ENCODE results near the gene MICU1. TPM values are rescaled to one million over a fixed set of nuclear protein-coding genes. Genes with fewer than 3 reads are reported as not detected.

MICU1 gene
- polyA plus RNA-seq, 1 donor (not counting 4 experiments of a cell fraction or from before 2014, with no cell fraction given), result 19.4 TPM

DNA sequence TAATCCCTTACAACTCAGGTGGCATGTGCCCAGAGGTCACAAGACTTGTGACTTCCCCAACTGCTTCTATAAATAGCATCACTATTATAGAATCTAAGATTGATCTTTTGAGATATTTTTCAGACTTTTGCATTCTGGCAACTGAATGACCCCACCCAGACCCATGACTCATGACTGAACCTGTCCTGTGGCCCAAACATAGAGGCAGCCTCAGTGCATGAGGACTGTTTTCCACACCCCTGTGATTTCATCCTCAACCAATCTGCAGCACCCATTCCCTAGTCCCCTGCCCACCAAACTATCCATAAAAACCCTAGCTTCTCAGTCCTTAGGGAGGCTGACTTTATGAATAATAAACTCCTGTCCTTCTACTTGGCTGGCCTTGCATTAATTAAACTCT lies 84.5 kb downstream of the MICU1 start:
- dilution Hi-C loops (cut with MboI; ENCODE audit: extremely low pct_ligation_motif_present, low sequenced_read_pairs), result no loop called here
- H3K9ac ChIP-seq (ENCODE audit: control insufficient read depth, extremely low read depth, insufficient read depth, low read length), result no peak overlapping the region
- peaks cover 0 to 5% of the 10 kb centered on the region in 2 experiments for H3K36me3 ChIP-seq (ENCODE audit: control insufficient read depth in 2 of 2, extremely low read depth in 1 of 2, insufficient read depth in 2 of 2, low read length in 2 of 2)
- no peaks in the 10 kb centered on the region for H3K4me1 ChIP-seq (ENCODE audit: control insufficient read depth, extremely low read depth, insufficient read depth, low read length)
- TF ChIP-seq, protein P1, sequence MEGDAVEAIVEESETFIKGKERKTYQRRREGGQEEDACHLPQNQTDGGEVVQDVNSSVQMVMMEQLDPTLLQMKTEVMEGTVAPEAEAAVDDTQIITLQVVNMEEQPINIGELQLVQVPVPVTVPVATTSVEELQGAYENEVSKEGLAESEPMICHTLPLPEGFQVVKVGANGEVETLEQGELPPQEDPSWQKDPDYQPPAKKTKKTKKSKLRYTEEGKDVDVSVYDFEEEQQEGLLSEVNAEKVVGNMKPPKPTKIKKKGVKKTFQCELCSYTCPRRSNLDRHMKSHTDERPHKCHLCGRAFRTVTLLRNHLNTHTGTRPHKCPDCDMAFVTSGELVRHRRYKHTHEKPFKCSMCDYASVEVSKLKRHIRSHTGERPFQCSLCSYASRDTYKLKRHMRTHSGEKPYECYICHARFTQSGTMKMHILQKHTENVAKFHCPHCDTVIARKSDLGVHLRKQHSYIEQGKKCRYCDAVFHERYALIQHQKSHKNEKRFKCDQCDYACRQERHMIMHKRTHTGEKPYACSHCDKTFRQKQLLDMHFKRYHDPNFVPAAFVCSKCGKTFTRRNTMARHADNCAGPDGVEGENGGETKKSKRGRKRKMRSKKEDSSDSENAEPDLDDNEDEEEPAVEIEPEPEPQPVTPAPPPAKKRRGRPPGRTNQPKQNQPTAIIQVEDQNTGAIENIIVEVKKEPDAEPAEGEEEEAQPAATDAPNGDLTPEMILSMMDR (optimal IDR thresholded peaks at IDR 0.05 in 1 of 3, IDR thresholded peaks at IDR 0.05 in 1 of 3, conservative IDR thresholded peaks at IDR 0.05 in 1 of 3; ENCODE audit: extremely low read depth in 1 of 3, insufficient read depth in 2 of 3, low read length in 3 of 3), result no peak
- no peak for TF ChIP-seq EZH2 (IDR thresholded peaks at IDR 0.05; ENCODE audit: low read length)
- H3K9me3 ChIP-seq (ENCODE audit: control insufficient read depth, low read depth, low read length), result peaks cover 4% of the 10 kb centered on the region
- H3K27ac ChIP-seq (ENCODE audit: control insufficient read depth, insufficient read depth, low read length), result no peak overlapping the region
- H3K79me2 ChIP-seq (ENCODE audit: control insufficient read depth, insufficient read depth, low read length), result no peaks in the 10 kb centered on the region
- H3K9me1 ChIP-seq (ENCODE audit: control insufficient read depth, extremely low read depth, insufficient read depth, low read length), result no peaks in the 10 kb centered on the region
- H3K4me3 ChIP-seq (ENCODE audit: control insufficient read depth in 2 of 3, extremely low read depth in 1 of 3, insufficient read depth in 2 of 3, low read depth in 1 of 3, low read length in 3 of 3), result no peak overlapping the region
- no peaks in the 10 kb centered on the region for H4K20me1 ChIP-seq (ENCODE audit: control insufficient read depth, extremely low read depth, insufficient read depth, low read length)
- H3K27me3 ChIP-seq (ENCODE audit: control insufficient read depth, extremely low read depth, insufficient read depth, low read length), result no peaks in the 10 kb centered on the region
- no peak for FAIRE-seq
- no peak overlapping the region for H3K4me2 ChIP-seq (ENCODE audit: control insufficient read depth, extremely low read depth, insufficient read depth, low read depth, low read length)
- no peak overlapping the region for H2AFZ ChIP-seq (ENCODE audit: control insufficient read depth, low read length)
- no peak for DNase-seq (ENCODE audit: low read depth, low spot score)

DNA sequence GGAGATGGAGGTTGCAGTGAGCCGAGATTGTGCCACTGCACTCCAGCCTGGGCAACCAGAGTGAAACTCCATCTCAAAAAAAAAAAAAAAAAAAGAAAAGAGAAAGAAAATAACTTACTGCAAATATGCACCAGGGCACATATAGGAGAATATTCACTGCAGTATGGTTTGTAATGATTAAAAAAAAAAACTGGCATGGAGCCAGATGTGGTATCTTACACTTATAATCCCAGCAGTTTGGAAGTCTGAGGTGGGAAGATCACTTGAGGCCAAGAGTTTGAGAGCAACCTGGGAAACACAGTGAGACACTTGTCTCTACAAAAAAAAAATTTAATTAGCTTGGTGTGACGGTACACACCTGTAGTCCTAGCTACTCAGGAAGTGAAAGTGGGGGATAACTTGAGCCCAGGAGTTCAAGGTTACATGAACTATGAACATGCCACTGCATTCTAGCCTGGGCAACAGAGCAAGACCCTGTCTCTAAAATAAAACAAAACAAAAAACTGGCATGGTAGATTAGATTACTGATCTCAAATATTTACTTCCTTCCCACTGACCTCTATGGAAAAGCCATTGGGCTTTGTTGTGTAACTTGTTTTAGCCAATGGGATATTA lies 85.6 kb downstream of the MICU1 start:
- no peaks in the 10 kb centered on the region for H4K20me1 ChIP-seq (ENCODE audit: control insufficient read depth, extremely low read depth, insufficient read depth, low read length)
- H3K9ac ChIP-seq (ENCODE audit: control insufficient read depth, extremely low read depth, insufficient read depth, low read length), result no peak overlapping the region
- no peak overlapping the region for H3K4me2 ChIP-seq (ENCODE audit: control insufficient read depth, extremely low read depth, insufficient read depth, low read depth, low read length)
- H3K36me3 ChIP-seq (ENCODE audit: control insufficient read depth in 2 of 2, extremely low read depth in 1 of 2, insufficient read depth in 2 of 2, low read length in 2 of 2), result peaks cover 0 to 5% of the 10 kb centered on the region in 2 experiments
- no peaks in the 10 kb centered on the region for H3K27me3 ChIP-seq (ENCODE audit: control insufficient read depth, extremely low read depth, insufficient read depth, low read length)
- H3K9me1 ChIP-seq (ENCODE audit: control insufficient read depth, extremely low read depth, insufficient read depth, low read length), result no peaks in the 10 kb centered on the region
- DNase-seq (ENCODE audit: low read depth, low spot score) (no peak), FAIRE-seq (no peak)
- H3K79me2 ChIP-seq (ENCODE audit: control insufficient read depth, insufficient read depth, low read length), result no peaks in the 10 kb centered on the region
- H3K4me3 ChIP-seq (ENCODE audit: control insufficient read depth in 2 of 3, extremely low read depth in 1 of 3, insufficient read depth in 2 of 3, low read depth in 1 of 3, low read length in 3 of 3), result no peak overlapping the region
- no peak overlapping the region for H3K27ac ChIP-seq (ENCODE audit: control insufficient read depth, insufficient read depth, low read length)
- dilution Hi-C loops (cut with MboI; ENCODE audit: extremely low pct_ligation_motif_present, low sequenced_read_pairs), result no loop called here
- H2AFZ ChIP-seq (ENCODE audit: control insufficient read depth, low read length), result no peak overlapping the region
- H3K4me1 ChIP-seq (ENCODE audit: control insufficient read depth, extremely low read depth, insufficient read depth, low read length), result no peaks in the 10 kb centered on the region
- H3K9me3 ChIP-seq (ENCODE audit: control insufficient read depth, low read depth, low read length), result peaks cover 4% of the 10 kb centered on the region
- no peak for TF ChIP-seq EZH2 (IDR thresholded peaks at IDR 0.05; ENCODE audit: low read length)
- TF ChIP-seq, protein P1 (optimal IDR thresholded peaks at IDR 0.05 in 1 of 3, IDR thresholded peaks at IDR 0.05 in 1 of 3, conservative IDR thresholded peaks at IDR 0.05 in 1 of 3; ENCODE audit: extremely low read depth in 1 of 3, insufficient read depth in 2 of 3, low read length in 3 of 3), result no peak

Data from keratinocyte (primary cell).